ENCODE data around the gene ST8SIA4.

Gene ST8SIA4

GRCh38 chr5:100840370-100840769 lies 62.7 kb downstream of the ST8SIA4 start:
- TF ChIP-seq ZFX (IDR thresholded peaks at IDR 0.05; ENCODE audit: borderline replicate concordance): no peak
- TF ChIP-seq, protein P1, sequence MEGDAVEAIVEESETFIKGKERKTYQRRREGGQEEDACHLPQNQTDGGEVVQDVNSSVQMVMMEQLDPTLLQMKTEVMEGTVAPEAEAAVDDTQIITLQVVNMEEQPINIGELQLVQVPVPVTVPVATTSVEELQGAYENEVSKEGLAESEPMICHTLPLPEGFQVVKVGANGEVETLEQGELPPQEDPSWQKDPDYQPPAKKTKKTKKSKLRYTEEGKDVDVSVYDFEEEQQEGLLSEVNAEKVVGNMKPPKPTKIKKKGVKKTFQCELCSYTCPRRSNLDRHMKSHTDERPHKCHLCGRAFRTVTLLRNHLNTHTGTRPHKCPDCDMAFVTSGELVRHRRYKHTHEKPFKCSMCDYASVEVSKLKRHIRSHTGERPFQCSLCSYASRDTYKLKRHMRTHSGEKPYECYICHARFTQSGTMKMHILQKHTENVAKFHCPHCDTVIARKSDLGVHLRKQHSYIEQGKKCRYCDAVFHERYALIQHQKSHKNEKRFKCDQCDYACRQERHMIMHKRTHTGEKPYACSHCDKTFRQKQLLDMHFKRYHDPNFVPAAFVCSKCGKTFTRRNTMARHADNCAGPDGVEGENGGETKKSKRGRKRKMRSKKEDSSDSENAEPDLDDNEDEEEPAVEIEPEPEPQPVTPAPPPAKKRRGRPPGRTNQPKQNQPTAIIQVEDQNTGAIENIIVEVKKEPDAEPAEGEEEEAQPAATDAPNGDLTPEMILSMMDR (IDR thresholded peaks at IDR 0.05): no peak
- H3K27ac ChIP-seq: no peak overlapping the region

GRCh38 chr5:100838048-100838473 lies 65.0 kb downstream of the ST8SIA4 start:
- no peak overlapping the region for H3K27ac ChIP-seq
- TF ChIP-seq ZFX (IDR thresholded peaks at IDR 0.05; ENCODE audit: borderline replicate concordance): no peak
- TF ChIP-seq, protein P1 (IDR thresholded peaks at IDR 0.05): no peak

GRCh38 chr5:100834519-100834918 lies 68.6 kb downstream of the ST8SIA4 start:
- TF ChIP-seq, protein P1 (IDR thresholded peaks at IDR 0.05): no peak
- no peak for TF ChIP-seq ZFX (IDR thresholded peaks at IDR 0.05; ENCODE audit: borderline replicate concordance)

DNA sequence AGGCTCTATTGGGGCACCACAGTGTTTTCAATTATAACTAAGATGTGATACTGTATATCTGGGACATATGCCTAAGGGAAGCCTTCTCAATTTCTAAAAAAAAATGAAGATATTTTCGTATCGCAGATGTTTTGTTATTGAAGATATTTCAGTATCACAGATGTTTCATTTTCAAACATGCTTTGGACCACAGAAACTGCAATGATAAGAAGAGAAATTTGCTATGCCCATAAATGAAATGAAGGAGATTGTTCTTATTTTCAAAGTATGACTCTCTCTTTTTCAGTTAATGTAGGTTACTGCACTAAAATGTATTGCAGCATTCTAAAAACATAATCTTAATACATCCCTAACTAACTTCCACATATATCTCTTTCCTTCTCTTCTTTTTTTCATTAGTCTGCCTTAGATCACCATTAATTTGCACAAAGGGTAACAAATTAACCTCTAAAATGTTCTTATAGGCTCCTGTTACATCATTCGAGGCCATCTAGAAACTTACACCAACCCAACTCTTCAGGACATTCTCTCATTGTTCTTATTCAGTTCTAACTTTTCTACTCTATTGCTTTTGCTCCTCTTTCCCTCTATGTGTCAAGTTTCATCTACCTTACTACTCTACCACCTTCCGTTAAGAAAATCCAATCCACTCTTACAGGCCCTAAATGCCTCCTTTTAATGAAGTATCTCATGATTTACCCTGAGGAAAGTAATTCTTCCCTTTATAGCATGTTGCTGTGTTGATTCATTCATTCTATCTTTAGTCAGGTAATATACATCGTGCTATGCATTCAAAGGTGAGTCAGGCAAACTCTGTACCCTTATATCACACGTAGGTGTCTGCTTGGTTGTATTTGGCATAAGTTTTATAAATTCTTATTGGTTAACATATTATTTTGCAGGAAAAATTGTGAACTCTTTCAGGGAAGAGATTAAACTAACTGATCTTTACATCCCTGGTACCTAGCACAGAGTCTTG lies 70.5 kb downstream of the ST8SIA4 start:
- TF ChIP-seq ZFX (IDR thresholded peaks at IDR 0.05; ENCODE audit: borderline replicate concordance): no peak
- TF ChIP-seq, protein P1 (IDR thresholded peaks at IDR 0.05): no peak
- H3K27ac ChIP-seq: no peak overlapping the region

More at GRCh38 chr5:100834519-100834918, 68.6 kb downstream of the ST8SIA4 start:
- H3K27ac ChIP-seq: no peak overlapping the region

- TF ChIP-seq, protein P1 (IDR thresholded peaks at IDR 0.05): no peak
- TF ChIP-seq ZFX (IDR thresholded peaks at IDR 0.05; ENCODE audit: borderline replicate concordance): no peak
- no peak overlapping the region for H3K27ac ChIP-seq
Measured at GRCh38 chr5:100828898-100829356, 74.2 kb downstream of the ST8SIA4 start.

DNA sequence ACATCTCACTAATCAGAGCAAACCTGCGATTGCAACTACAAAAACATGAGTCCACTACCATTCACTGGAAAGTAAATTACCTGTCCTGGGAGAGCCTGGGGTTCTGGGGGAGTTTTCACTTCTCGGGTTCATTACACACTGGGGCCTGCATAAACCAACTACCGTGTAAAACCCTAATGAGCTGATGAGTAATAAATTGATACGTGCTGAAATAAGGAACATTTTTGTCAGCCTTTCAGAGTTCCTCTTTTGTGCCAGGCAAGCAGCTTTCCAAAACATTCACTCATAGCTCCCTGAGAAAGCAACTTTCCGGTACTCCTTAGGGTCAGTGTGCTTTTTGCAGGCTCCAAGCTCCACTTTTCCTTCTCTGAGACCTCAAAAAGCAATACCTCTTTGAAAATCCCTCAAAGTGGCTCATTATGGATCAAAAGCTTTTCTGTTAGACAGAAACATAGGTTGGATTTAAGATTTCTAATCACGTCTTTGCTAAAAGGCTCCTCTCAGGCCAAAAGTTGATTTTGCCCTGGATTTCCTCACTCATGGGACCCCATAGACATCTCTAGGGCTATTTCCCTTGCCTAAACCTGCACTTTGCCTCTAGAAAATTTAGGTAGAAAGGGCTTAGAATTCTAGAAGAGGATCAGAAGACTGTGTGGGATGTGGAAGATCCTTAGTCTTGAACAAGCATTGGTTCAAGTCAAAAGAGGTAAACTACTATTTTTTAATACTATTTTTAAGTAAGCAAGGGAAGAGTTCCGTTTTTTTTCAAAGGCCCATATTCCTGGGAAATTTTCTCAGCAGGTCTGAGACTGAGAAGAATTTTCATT lies 74.8 kb downstream of the ST8SIA4 start:
- no peak for TF ChIP-seq ZFX (IDR thresholded peaks at IDR 0.05; ENCODE audit: borderline replicate concordance)
- TF ChIP-seq, protein P1 (IDR thresholded peaks at IDR 0.05): no peak
- no peak overlapping the region for H3K27ac ChIP-seq
